Caco-2 (cell line): ENCODE results near the gene EPHA4. TPM values are rescaled to one million over a fixed set of nuclear protein-coding genes. Genes with fewer than 3 reads are reported as not detected.

ENCODE experiments used
- BruUV-seq: library from RNA; stranded (reverse); fragments of 400-500 nt; replicated peaks from 2 replicates; lab custom pipeline; 2021; lab: Mats Ljungman, UMichigan
- CTCF ChIA-PET: fragments of 300-600 bp; sonication (Branson Sonifier 250); formaldehyde crosslinking; loops from one replicate; lab custom pipeline; 2022; ENCODE audit warnings: antibody characterized with exemption; lab: Charles Lee
- POLR2A ChIA-PET: fragments of 300-600 bp; sonication (Branson Sonifier 250); formaldehyde crosslinking; loops from one replicate; lab custom pipeline; 2022; ENCODE audit warnings: antibody characterized with exemption; lab: Charles Lee
- DNase-seq, 2 experiments: peaks; one replicate each; pipeline versions ENCODE4 v3.0.0 to v3.0.0-alpha.2; 2020 to 2022
- H3K27me3 ChIP-seq: replicated peaks from 2 replicates; pipeline ENCODE4 v1.6.0; 2011; ENCODE audit warnings: low read length; ENCODE audit not compliant: control insufficient read depth, insufficient read depth
- H3K36me3 ChIP-seq: 2 replicates; pipeline ENCODE4 v1.5.1; 2011; ENCODE audit warnings: low read length; ENCODE audit not compliant: control insufficient read depth, insufficient read depth
- H3K4me1 ChIP-seq: fragments of 250-450 bp; sonication (Bioruptor Pico); 2 replicates; pipeline ENCODE4 v1.5.1; 2020; ENCODE audit warnings: mild to moderate bottlenecking
- H3K4me3 ChIP-seq: 2 replicates; pipeline ENCODE4 v1.5.1; 2011; ENCODE audit warnings: low read depth, mild to moderate bottlenecking, control low read depth, low read length
- H3K9me3 ChIP-seq: fragments of 250-450 bp; sonication (Bioruptor Pico); 2 replicates; pipeline ENCODE4 v1.5.1; 2020; ENCODE audit warnings: mild to moderate bottlenecking, moderate library complexity
- H3K27ac Mint-ChIP-seq: one replicate; pipeline ENCODE4 v1.8.0; 2022; ENCODE audit warnings: mixed read lengths; ENCODE audit not compliant: unreplicated experiment
- H3K27me3 Mint-ChIP-seq: one replicate; pipeline ENCODE4 v1.8.0; 2022; ENCODE audit warnings: mixed read lengths; ENCODE audit not compliant: insufficient read depth, unreplicated experiment
- H3K36me3 Mint-ChIP-seq: one replicate; pipeline ENCODE4 v1.8.0; 2022; ENCODE audit warnings: mild to moderate bottlenecking, mixed read lengths; ENCODE audit not compliant: insufficient read depth, unreplicated experiment
- H3K4me1 Mint-ChIP-seq: one replicate; pipeline ENCODE4 v1.8.0; 2022; ENCODE audit warnings: low read depth, mixed read lengths; ENCODE audit not compliant: unreplicated experiment
- H3K4me3 Mint-ChIP-seq: one replicate; pipeline ENCODE4 v1.8.0; 2022; ENCODE audit warnings: mild to moderate bottlenecking, moderate library complexity, mixed read lengths; ENCODE audit not compliant: unreplicated experiment
- H3K9me3 Mint-ChIP-seq: one replicate; pipeline ENCODE4 v1.8.0; 2022; ENCODE audit warnings: mixed read lengths; ENCODE audit not compliant: unreplicated experiment
- CTCF ChIP-seq, 2 experiments: fragments of 200-600 bp in 1 of 2; IDR thresholded peaks; 1 replicate in 1 of 2; 2 replicates in 1 of 2; pipeline versions ENCODE4 v1.5.1 to v1.8.0; 2011 to 2022; ENCODE audit warnings: antibody characterized with exemption in 1 of 2, control low read depth in 1 of 2, inconsistent platforms in 1 of 2, low read depth in 1 of 2, low read length in 1 of 2, mild to moderate bottlenecking in 1 of 2, moderate library complexity in 1 of 2; ENCODE audit not compliant: insufficient read depth in 1 of 2, severe bottlenecking in 1 of 2, unreplicated experiment in 1 of 2
- intact Hi-C: fragments of 100-400 bp; cut with micrococcal nuclease; formaldehyde crosslinking; loops from one replicate; pipeline ENCODE4 v1.10.0; 2022; ENCODE audit not compliant: unreplicated experiment
- total RNA-seq: library from RNA; stranded (reverse); gene quantifications from 2 replicates; pipeline ENCODE4 v1.2.3, GENCODE V29; 2022

The EPHA4 gene
- total RNA-seq, 1 experiment from 2014 or later = 95.5 TPM

- peaks cover 6% of the 10 kb centered on the region; the same call in 1 of the 2 replicates for H3K4me1 ChIP-seq
- H3K27ac Mint-ChIP-seq = no peak overlapping the region
- no peak overlapping the region for H3K4me3 Mint-ChIP-seq
- CTCF ChIA-PET = no interaction called here
- H3K4me3 ChIP-seq = no peak overlapping the region
- no peaks in the 10 kb centered on the region for H3K9me3 ChIP-seq
- TF ChIP-seq CTCF (IDR thresholded peaks at IDR 0.05; ENCODE audit: insufficient read depth in 1 of 2, low read depth in 1 of 2, low read length in 1 of 2, severe bottlenecking in 1 of 2, unreplicated experiment in 1 of 2) = no peak
- POLR2A ChIA-PET = no interaction called here
- peaks cover 76% of the 10 kb centered on the region for H3K36me3 Mint-ChIP-seq
- H3K27me3 ChIP-seq = no peaks in the 10 kb centered on the region
- intact Hi-C loops = no loop called here
- no TSS peak for BruUV-seq
- H3K36me3 ChIP-seq = no peaks in the 10 kb centered on the region; the same call in 1 of the 2 replicates
- H3K27me3 Mint-ChIP-seq = no peaks in the 10 kb centered on the region
- H3K9me3 Mint-ChIP-seq = no peaks in the 10 kb centered on the region
- H3K4me1 Mint-ChIP-seq = peaks cover 6% of the 10 kb centered on the region
- no peak for DNase-seq
Observed at GRCh38 chr2:221480821-221481220, 91.3 kb downstream of the EPHA4 start.

DNA sequence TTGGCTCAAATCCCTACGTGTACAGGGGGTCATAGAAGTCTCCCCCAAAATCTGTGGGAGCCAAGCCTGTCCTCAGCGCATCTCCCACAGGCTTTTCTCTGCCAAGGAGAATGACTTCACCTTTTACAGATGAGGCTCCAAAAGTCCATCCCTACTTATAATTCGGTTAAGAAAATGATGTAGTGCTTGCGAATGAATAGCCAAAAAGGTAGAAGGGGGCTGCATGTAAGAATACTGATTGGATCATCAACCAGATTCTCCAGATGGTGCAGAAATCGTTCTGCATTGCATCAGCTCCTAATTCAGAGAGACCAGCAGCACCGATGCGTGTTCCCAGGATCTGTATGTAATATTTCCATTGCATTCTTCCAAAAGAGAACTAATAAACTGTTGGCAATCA lies 91.9 kb downstream of the EPHA4 start:
- no TSS peak for BruUV-seq
- no peak for DNase-seq
- Histone ChIP-seq H3K4me3 (no peak overlapping the region), H3K27me3 (no peaks in the 10 kb centered on the region), H3K4me1 (peaks cover 6% of the 10 kb centered on the region; the same call in 1 of the 2 replicates), H3K9me3 (no peaks in the 10 kb centered on the region), H3K36me3 (no peaks in the 10 kb centered on the region; the same call in 1 of the 2 replicates)
- ChIA-PET CTCF (no interaction called here), POLR2A (no interaction called here)
- intact Hi-C loops = no loop called here
- H3K9me3 Mint-ChIP-seq = no peaks in the 10 kb centered on the region
- peaks cover 6% of the 10 kb centered on the region for H3K4me1 Mint-ChIP-seq
- H3K4me3 Mint-ChIP-seq = no peak overlapping the region
- peaks cover 69% of the 10 kb centered on the region for H3K36me3 Mint-ChIP-seq
- H3K27me3 Mint-ChIP-seq = no peaks in the 10 kb centered on the region
- no peak overlapping the region for H3K27ac Mint-ChIP-seq
- no peak for TF ChIP-seq CTCF (IDR thresholded peaks at IDR 0.05; ENCODE audit: insufficient read depth in 1 of 2, low read depth in 1 of 2, low read length in 1 of 2, severe bottlenecking in 1 of 2, unreplicated experiment in 1 of 2)

DNA sequence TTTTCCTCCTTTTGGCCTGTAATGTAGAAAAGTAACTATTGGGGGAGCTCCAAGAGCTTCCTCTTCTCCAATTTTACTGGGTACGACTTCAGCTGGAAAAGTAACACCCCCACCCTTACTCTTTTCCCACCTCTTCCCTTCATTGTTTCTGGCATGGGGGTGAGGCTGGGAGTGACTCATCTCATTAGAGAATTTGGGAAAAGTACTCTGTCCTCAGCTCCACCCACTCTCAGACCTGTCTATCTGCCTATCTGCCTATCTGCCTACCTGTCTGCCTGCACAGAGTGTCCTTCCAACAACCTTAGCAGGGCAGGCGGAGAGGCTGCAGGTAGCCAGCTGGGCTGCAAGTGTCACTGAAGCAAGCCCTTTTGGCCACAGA lies 93.6 kb downstream of the EPHA4 start:
- Histone ChIP-seq H3K27me3 (no peaks in the 10 kb centered on the region), H3K4me1 (peaks cover 6% of the 10 kb centered on the region; the same call in 1 of the 2 replicates), H3K36me3 (no peaks in the 10 kb centered on the region), H3K9me3 (no peaks in the 10 kb centered on the region), H3K4me3 (no peak overlapping the region)
- H3K4me1 Mint-ChIP-seq = peaks cover 6% of the 10 kb centered on the region
- H3K4me3 Mint-ChIP-seq = no peak overlapping the region
- DNase-seq = peak in 1 of 2 experiments; percentile 25
- no peak overlapping the region for H3K27ac Mint-ChIP-seq
- POLR2A ChIA-PET = no interaction called here
- CTCF ChIA-PET = interaction anchor here (1.4 kb wide), 1 partner anchor 95 kb away, joined by 6 read pairs; no protein-coding TSS in a partner anchor
- H3K9me3 Mint-ChIP-seq = no peaks in the 10 kb centered on the region
- intact Hi-C loops = loop anchor here (1.0 kb wide), 1 partner anchor 94 kb away; the partner anchor contains the start of gene EPHA4
- H3K27me3 Mint-ChIP-seq = no peaks in the 10 kb centered on the region
- peaks cover 59% of the 10 kb centered on the region for H3K36me3 Mint-ChIP-seq
- TF ChIP-seq CTCF (IDR thresholded peaks at IDR 0.05; ENCODE audit: insufficient read depth in 1 of 2, low read depth in 1 of 2, low read length in 1 of 2, severe bottlenecking in 1 of 2, unreplicated experiment in 1 of 2) = peak; percentile 24 to 31
- no TSS peak for BruUV-seq
